H9 (cell line): Measurements from ENCODE around the gene TAS2R50. TPM values are rescaled to one million over a fixed set of nuclear protein-coding genes. Genes with fewer than 3 reads are reported as not detected.

ENCODE experiments used
- DNase-seq: peaks from one replicate; pipeline ENCODE4 v3.0.0-alpha.2; 2017
- H2AFZ ChIP-seq: one replicate; pipeline ENCODE4 v1.6.1; 2013; ENCODE audit warnings: mild to moderate bottlenecking, low read length, control low read depth, moderate library complexity
- H2AK5ac ChIP-seq: 2 replicates; pipeline ENCODE4 v1.6.1; 2013; ENCODE audit warnings: low read length, control low read depth, mixed read lengths; ENCODE audit not compliant: insufficient read length
- H2BK120ac ChIP-seq: one replicate; pipeline ENCODE4 v1.6.1; 2013; ENCODE audit warnings: low read depth, mild to moderate bottlenecking, low read length, control low read depth, inconsistent platforms; ENCODE audit not compliant: poor library complexity, severe bottlenecking
- H2BK12ac ChIP-seq: 2 replicates; pipeline ENCODE4 v1.6.1; 2013; ENCODE audit warnings: low read length, control low read depth, mixed read lengths, low read depth; ENCODE audit not compliant: insufficient read length
- H2BK15ac ChIP-seq: 2 replicates; pipeline ENCODE4 v1.6.1; 2013; ENCODE audit warnings: low read depth, low read length, control low read depth
- H2BK20ac ChIP-seq: one replicate; pipeline ENCODE4 v1.6.1; 2013; ENCODE audit warnings: low read depth, mild to moderate bottlenecking, low read length, control low read depth, inconsistent platforms; ENCODE audit not compliant: poor library complexity, severe bottlenecking
- H2BK5ac ChIP-seq: 2 replicates; pipeline ENCODE4 v1.6.1; 2013; ENCODE audit warnings: low read length, control low read depth, mixed read lengths; ENCODE audit not compliant: insufficient read length
- H3K14ac ChIP-seq: 2 replicates; pipeline ENCODE4 v1.6.1; 2013; ENCODE audit warnings: low read length, control low read depth; ENCODE audit not compliant: insufficient read depth
- H3K18ac ChIP-seq: 2 replicates; pipeline ENCODE4 v1.6.1; 2013; ENCODE audit warnings: low read depth, mild to moderate bottlenecking, mixed read lengths, low read length, control low read depth; ENCODE audit not compliant: insufficient read length
- H3K23ac ChIP-seq: 2 replicates; pipeline ENCODE4 v1.6.1; 2013; ENCODE audit warnings: low read length, control low read depth, mixed read lengths, low read depth; ENCODE audit not compliant: insufficient read length
- H3K23me2 ChIP-seq: 2 replicates; pipeline ENCODE4 v1.6.1; 2013; ENCODE audit warnings: low read depth, mild to moderate bottlenecking, mixed read lengths, low read length, control low read depth; ENCODE audit not compliant: insufficient read length, poor library complexity, severe bottlenecking
- H3K27ac ChIP-seq: 2 replicates; pipeline ENCODE4 v1.5.1; 2013; ENCODE audit warnings: low read length, control low read depth, mixed read lengths, low read depth; ENCODE audit not compliant: insufficient read length
- H3K27me3 ChIP-seq: 2 replicates; pipeline ENCODE4 v1.6.1; 2013; ENCODE audit warnings: low read length, control low read depth, inconsistent platforms; ENCODE audit not compliant: insufficient read depth
- H3K4ac ChIP-seq: 2 replicates; pipeline ENCODE4 v1.6.1; 2013; ENCODE audit warnings: low read depth, mild to moderate bottlenecking, control low read depth, inconsistent platforms, low read length, moderate library complexity
- H3K4me1 ChIP-seq: 2 replicates; pipeline ENCODE4 v1.6.1; 2013; ENCODE audit warnings: low read length, control low read depth, inconsistent platforms; ENCODE audit not compliant: insufficient read depth
- H3K4me2 ChIP-seq: 2 replicates; pipeline ENCODE4 v1.6.1; 2013; ENCODE audit warnings: low read length, control low read depth, mixed read lengths; ENCODE audit not compliant: insufficient read length, insufficient read depth
- H3K56ac ChIP-seq: 2 replicates; pipeline ENCODE4 v1.6.1; 2013; ENCODE audit warnings: low read depth, mild to moderate bottlenecking, mixed read lengths, low read length, control low read depth; ENCODE audit not compliant: insufficient read length
- H3K79me1 ChIP-seq: 2 replicates; pipeline ENCODE4 v1.6.1; 2013; ENCODE audit warnings: low read depth, mild to moderate bottlenecking, moderate library complexity, low read length, control low read depth, inconsistent platforms; ENCODE audit not compliant: insufficient read depth, poor library complexity, severe bottlenecking
- H3K79me2 ChIP-seq: 2 replicates; pipeline ENCODE4 v1.6.1; 2013; ENCODE audit warnings: low read length, control low read depth, inconsistent platforms; ENCODE audit not compliant: insufficient read depth
- H3K9ac ChIP-seq: 2 replicates; pipeline ENCODE4 v1.6.1; 2013; ENCODE audit warnings: low read length, control low read depth, mixed read lengths; ENCODE audit not compliant: insufficient read length; ENCODE audit errors: extremely low read depth
- H3K9me3 ChIP-seq: one replicate; pipeline ENCODE4 v1.6.1; 2013; ENCODE audit warnings: low read depth, low read length, inconsistent platforms; ENCODE audit not compliant: control insufficient read depth
- H3T11ph ChIP-seq: one replicate; pipeline ENCODE4 v1.6.1; 2013; ENCODE audit warnings: mild to moderate bottlenecking, low read length, control low read depth, inconsistent platforms
- H4K20me1 ChIP-seq: one replicate; pipeline ENCODE4 v1.6.1; 2013; ENCODE audit not compliant: control insufficient read depth, insufficient read length, insufficient read depth
- H4K5ac ChIP-seq: 2 replicates; pipeline ENCODE4 v1.6.1; 2013; ENCODE audit warnings: low read depth, mild to moderate bottlenecking, mixed read lengths, low read length, control low read depth; ENCODE audit not compliant: insufficient read length
- H4K8ac ChIP-seq: replicated peaks from 2 replicates; pipeline ENCODE4 v1.6.1; 2013; ENCODE audit warnings: low read length, control low read depth, mixed read lengths, low read depth; ENCODE audit not compliant: insufficient read length
- H4K91ac ChIP-seq: 2 replicates; pipeline ENCODE4 v1.6.1; 2013; ENCODE audit warnings: low read depth, mild to moderate bottlenecking, moderate library complexity, mixed read lengths, low read length, control low read depth; ENCODE audit not compliant: insufficient read length
- H3K27ac Mint-ChIP-seq, 3 experiments: 2 replicates in 2 of 3; 3 replicates in 1 of 3; pipeline ENCODE4 v1.8.0; 2020 to 2021; ENCODE audit warnings: mixed read lengths in 3 of 3, mild to moderate bottlenecking in 1 of 3, moderate library complexity in 1 of 3
- H3K27me3 Mint-ChIP-seq: 2 replicates; pipeline ENCODE4 v1.8.0; 2021; ENCODE audit warnings: low read depth, mild to moderate bottlenecking, moderate library complexity, mixed read lengths
- H3K36me3 Mint-ChIP-seq, 3 experiments: 2 replicates in 2 of 3; 3 replicates in 1 of 3; pipeline ENCODE4 v1.8.0; 2020 to 2021; ENCODE audit warnings: low read depth in 3 of 3, mixed read lengths in 3 of 3; ENCODE audit not compliant: insufficient read depth in 1 of 3
- H3K4me1 Mint-ChIP-seq, 2 experiments: 2 replicates each; pipeline ENCODE4 v1.8.0; 2020; ENCODE audit warnings: mixed read lengths in 2 of 2
- H3K4me3 Mint-ChIP-seq, 2 experiments: 2 replicates in 1 of 2; 3 replicates in 1 of 2; pipeline ENCODE4 v1.8.0; 2020 to 2021; ENCODE audit warnings: mild to moderate bottlenecking in 2 of 2, mixed read lengths in 2 of 2, moderate library complexity in 1 of 2
- H3K9me3 Mint-ChIP-seq, 2 experiments: 2 replicates in 1 of 2; 3 replicates in 1 of 2; pipeline ENCODE4 v1.8.0; 2020; ENCODE audit warnings: mild to moderate bottlenecking in 2 of 2, mixed read lengths in 2 of 2, moderate library complexity in 1 of 2
- WGBS: extraction: QIAGEN DNeasy Blood & Tissue Kit; methylation state at CpG from one replicate; pipeline ENCODE4 v1.1.7; 2013; ENCODE audit warnings: missing lambda C conversion rate, low lambda C conversion rate, mixed read lengths; ENCODE audit not compliant: insufficient read length; ENCODE audit errors: extremely low coverage; 5-methylcytosine and 5-hydroxymethylcytosine counted together
- total RNA-seq: library from RNA; stranded (reverse); gene quantifications from 2 replicates; pipeline ENCODE4 v1.2.1, GENCODE V29; 2021
- TF ChIP-seq, protein P1 (sequence below): fragments of 200-600 bp; sonication (generic); conservative IDR thresholded peaks from 3 replicates; pipeline ENCODE4 v1.8.0; 2021; ENCODE audit warnings: antibody characterized with exemption, mild to moderate bottlenecking

TAS2R50 gene
- total RNA-seq, 1 experiment from 2014 or later, result 0.77 TPM

GRCh38 chr12:10967409-10967808 is 19.3 kb downstream of the TAS2R50 start:
- TF ChIP-seq, protein P1, sequence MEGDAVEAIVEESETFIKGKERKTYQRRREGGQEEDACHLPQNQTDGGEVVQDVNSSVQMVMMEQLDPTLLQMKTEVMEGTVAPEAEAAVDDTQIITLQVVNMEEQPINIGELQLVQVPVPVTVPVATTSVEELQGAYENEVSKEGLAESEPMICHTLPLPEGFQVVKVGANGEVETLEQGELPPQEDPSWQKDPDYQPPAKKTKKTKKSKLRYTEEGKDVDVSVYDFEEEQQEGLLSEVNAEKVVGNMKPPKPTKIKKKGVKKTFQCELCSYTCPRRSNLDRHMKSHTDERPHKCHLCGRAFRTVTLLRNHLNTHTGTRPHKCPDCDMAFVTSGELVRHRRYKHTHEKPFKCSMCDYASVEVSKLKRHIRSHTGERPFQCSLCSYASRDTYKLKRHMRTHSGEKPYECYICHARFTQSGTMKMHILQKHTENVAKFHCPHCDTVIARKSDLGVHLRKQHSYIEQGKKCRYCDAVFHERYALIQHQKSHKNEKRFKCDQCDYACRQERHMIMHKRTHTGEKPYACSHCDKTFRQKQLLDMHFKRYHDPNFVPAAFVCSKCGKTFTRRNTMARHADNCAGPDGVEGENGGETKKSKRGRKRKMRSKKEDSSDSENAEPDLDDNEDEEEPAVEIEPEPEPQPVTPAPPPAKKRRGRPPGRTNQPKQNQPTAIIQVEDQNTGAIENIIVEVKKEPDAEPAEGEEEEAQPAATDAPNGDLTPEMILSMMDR, result no peak
- Histone ChIP-seq H2BK20ac (no peak overlapping the region), H3K27me3 (no peaks in the 10 kb centered on the region), H3T11ph (no peak overlapping the region), H3K9ac (no peak overlapping the region), H4K91ac (no peak overlapping the region), H3K18ac (no peak overlapping the region), H4K20me1 (no peaks in the 10 kb centered on the region), H3K4me1 (no peaks in the 10 kb centered on the region), H2BK15ac (no peak overlapping the region), H3K23me2 (no peaks in the 10 kb centered on the region), H4K8ac (no peak overlapping the region), H2BK5ac (no peak overlapping the region), H3K79me1 (no peaks in the 10 kb centered on the region), H3K23ac (no peak overlapping the region), H4K5ac (no peak overlapping the region), H2AK5ac (no peak overlapping the region), H3K4ac (no peak overlapping the region), H3K14ac (no peak overlapping the region), H2BK120ac (no peak overlapping the region), H3K4me2 (no peak overlapping the region), H2AFZ (no peak overlapping the region), H3K9me3 (no peaks in the 10 kb centered on the region), H3K79me2 (no peaks in the 10 kb centered on the region), H3K27ac (no peak overlapping the region), H3K56ac (no peak overlapping the region), H2BK12ac (no peak overlapping the region)
- H3K9me3 Mint-ChIP-seq, result no peaks in the 10 kb centered on the region
- no peak overlapping the region for H3K27ac Mint-ChIP-seq
- no peak for DNase-seq
- H3K4me3 Mint-ChIP-seq, result no peak overlapping the region
- no peaks in the 10 kb centered on the region for H3K4me1 Mint-ChIP-seq
- H3K27me3 Mint-ChIP-seq, result no peaks in the 10 kb centered on the region
- H3K36me3 Mint-ChIP-seq, result peaks cover 2 to 15% (median 6%) of the 10 kb centered on the region in 3 experiments; a peak in 6 of 7 replicates
- no CpG with 5 or more reads among the region's 2 CpGs for WGBS
